ENCODE data around the gene PFN1.

The PFN1 gene

DNA sequence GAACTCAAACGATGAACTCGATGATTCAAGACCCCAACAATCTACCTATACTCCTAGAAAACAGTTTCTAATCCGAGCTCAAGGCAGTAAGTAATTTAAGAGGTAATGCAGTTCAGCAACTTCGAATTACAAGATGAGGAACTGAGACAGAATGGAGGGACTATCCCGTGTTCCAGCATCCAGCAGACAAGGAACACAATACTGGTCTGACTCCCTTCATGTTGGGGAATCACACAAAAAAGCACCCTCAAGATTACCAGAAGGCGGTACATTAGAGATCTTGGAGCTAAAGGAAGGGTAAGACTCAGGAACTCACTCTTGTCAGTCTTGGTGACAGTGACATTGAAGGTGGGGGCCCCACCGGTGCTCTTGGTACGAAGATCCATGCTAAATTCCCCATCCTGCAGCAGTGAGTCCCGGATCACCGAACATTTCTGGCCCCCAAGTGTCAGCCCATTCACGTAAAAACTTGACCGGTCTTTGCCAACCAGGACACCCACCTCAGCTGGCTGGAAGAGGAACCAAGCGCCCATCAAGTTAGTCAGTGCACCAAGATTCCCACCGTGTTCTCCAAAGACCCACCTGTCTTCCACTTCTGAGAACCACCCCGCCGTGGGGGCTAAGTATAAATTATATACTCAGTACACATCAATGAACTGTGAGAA, 1.9 kb downstream of the PFN1 start:
- no peak for DNase-seq

DNA sequence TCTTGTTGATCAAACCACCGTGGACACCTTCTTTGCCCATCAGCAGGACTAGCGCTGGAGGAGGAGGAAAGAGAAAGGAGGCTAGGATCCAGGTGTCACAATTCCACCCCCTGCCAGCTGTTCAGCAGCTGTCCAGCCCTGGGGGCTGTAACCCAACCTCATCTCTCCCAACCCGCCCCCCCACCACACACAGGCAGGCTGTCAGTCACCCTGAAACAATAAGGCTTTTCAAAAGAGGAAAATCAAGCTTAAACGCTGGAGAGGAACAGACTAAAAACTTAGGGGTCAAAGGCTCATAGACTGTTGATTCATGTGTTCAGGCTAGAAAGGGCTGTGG, 2.4 kb downstream of the PFN1 start:
- no peak for DNase-seq

- DNase-seq, result no peak
Measured at GRCh38 chr17:4945176-4945943, 3.0 kb downstream of the PFN1 start.

DNA sequence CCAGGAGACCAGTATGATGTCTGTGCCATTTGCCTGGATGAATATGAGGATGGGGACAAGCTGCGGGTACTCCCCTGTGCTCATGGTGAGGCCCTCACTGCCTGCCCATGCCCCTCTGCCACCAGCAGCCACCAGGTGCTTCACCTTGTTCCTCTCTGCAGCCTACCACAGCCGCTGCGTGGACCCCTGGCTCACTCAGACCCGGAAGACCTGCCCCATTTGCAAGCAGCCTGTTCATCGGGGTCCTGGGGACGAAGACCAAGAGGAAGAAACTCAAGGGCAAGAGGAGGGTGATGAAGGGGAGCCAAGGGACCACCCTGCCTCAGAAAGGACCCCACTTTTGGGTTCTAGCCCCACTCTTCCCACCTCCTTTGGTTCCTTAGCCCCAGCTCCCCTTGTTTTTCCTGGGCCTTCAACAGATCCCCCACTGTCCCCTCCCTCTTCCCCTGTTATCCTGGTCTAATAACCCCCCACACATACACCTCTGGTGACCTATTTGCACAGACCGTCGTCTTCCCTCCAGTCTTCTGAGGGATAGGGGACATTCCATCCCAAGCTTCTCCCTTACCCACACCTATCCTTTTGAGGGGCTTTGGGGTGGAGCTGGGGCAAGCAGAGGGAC, 3.7 kb downstream of the PFN1 start:
- DNase-seq, result no peak

DNA sequence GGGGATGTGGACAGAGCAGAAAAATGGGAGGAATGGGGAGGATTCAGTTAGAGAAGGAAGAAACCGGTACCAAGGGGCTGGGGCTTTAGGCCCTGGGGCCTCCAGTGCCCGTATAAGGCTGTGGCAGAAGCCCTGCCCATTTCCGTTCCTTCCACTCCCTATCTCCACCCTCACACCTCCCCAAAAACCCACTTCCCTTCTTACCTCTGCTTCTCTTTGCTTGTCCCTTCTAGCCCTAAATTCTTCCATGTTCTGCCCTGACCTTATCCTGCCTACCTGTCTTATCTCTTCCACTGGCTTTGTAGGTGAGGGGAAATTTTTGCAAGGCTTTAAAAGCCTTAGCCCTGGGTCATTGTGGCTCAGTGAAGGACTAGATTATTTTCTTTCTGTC, 4.2 kb downstream of the PFN1 start:
- no peak for DNase-seq

GRCh38 chr17:4942760-4943508, 5.4 kb downstream of the PFN1 start:
- DNase-seq, result no peak

GRCh38 chr17:4941319-4941610, 7.1 kb downstream of the PFN1 start:
- DNase-seq, result no peak

- no peak for DNase-seq
Measured at GRCh38 chr17:4940555-4941318, 7.6 kb downstream of the PFN1 start.

DNA sequence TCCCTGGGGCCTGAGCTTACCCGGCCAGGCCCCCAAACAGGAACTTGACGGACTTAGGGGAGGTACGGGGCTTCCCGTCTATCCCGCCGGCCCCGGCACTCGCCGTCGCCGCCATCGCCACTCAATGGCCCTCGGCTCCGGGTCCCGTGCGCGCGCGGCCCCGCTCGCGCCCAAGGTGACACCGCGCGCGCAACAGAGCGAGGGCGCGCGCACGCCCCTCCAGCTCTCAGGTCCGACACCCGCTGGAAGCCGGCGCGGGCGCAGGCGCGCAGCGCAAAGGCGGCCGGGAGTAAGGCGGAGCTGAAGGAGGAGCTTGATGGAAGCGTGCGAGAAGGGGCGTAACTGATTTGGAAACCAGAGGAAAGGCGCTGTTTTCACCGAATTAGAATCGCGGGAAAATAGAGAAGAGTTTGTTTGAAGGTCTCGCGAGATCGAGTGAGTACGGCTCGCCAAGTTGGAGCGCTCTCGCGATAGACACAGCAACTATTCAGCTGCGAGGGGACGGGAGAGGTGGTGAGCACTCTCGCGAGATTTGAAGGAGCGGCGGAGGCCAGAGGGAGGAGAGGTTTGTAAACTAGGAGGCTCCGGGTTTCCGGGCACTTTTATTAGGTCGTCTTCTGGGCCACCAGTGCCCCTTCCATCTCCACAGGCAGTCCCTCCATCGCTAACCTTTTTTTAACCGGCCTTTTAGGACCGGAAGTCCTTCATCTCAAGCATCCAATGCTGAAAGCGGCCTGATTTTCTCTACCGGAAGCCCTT, 8.4 kb downstream of the PFN1 start, which contains the start of the genes RNF167 and SLC25A11:
TSS of gene RNF167 (plus strand) at position 473 of the 759 bp plus-strand sequence. CDS start 642 bp downstream, outside the sequence.
TSS of gene SLC25A11 (minus strand) at position 251 of the 759 bp plus-strand sequence. CDS start at position 115, 136 bp downstream.
- peak; percentile 99 for DNase-seq

DNA sequence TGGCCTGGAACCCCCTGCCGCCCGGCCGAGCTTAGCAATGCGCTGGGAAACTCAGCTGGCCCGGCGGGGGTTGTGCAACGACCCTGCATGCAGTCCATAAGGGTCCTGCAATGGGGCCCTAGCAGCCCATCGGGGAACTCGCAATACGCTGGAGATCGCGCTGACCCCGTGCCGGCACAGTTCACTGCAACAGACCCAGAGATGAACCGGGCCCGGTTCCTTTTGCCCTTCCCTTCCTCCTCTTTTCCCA, 8.9 kb downstream of the PFN1 start:
- no peak for DNase-seq

- no peak for DNase-seq
Measured at GRCh38 chr17:4938688-4939545, 9.4 kb downstream of the PFN1 start.

- DNase-seq, result no peak
Measured at GRCh38 chr17:4938069-4938491, 10.2 kb downstream of the PFN1 start.

DNA sequence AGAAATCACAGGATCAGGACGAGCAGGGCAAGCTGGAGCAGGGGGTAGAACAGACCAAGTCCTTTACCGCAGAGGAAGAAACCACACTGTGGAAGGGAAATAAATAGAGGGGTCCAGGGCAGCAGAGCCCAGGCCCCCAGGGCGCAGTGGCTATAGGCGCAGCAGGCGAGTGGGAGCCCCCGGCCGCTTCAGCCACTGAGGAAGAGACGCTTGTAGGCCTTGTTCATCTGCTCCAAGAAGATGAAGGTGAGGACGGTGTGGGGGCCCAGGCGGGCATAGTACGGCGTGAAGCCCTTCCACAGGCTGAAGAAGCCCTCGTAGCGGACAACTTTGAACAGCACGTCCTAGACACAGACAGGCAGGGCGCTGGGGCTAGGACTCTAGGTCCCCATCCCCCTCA, 10.8 kb downstream of the PFN1 start:
- DNase-seq, result no peak

GRCh38 chr17:4936436-4936835, 11.9 kb downstream of the PFN1 start:
- DNase-seq, result no peak

- DNase-seq, result no peak
Measured at GRCh38 chr17:4935650-4936049, 12.7 kb downstream of the PFN1 start.

GRCh38 chr17:4934173-4934979, 14.0 kb downstream of the PFN1 start:
- DNase-seq, result peak; percentile 27

GRCh38 chr17:4933646-4934045, 14.7 kb downstream of the PFN1 start:
- DNase-seq, result no peak

DNA sequence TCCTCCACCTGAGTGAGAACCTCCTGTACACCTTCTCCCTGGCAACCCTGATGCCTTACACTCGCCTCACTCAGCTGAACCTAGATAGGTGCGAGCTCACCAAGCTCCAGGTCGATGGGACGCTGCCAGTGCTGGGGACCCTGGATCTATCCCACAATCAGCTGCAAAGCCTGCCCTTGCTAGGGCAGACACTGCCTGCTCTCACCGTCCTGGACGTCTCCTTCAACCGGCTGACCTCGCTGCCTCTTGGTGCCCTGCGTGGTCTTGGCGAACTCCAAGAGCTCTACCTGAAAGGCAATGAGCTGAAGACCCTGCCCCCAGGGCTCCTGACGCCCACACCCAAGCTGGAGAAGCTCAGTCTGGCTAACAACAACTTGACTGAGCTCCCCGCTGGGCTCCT, 15.6 kb downstream of the PFN1 start:
- DNase-seq, result no peak

DNA sequence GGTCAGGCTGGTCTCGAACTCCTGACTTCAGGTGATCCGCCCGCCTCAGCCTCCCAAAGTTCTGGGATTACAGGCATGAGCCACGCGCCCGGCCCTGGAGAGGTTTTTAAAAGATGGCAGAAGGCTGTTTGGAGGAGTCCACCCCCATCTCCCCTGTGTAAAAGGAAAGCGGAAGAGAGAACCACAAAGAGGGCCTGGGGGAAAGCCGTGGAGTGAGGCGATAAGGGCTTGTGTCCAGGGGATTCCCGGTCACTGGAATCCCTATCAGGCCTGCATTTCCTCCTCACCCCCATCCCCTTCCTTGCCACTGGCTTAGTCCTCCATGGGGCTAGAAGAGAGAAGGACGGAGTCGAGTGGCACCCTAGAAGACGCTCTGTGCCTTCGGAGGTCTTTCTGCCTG, 16.4 kb downstream of the PFN1 start, which contains the start of gene GP1BA:
TSS of gene GP1BA (plus strand) at position 315 of the 400 bp plus-strand sequence. CDS start 328 bp downstream, outside the sequence.
- DNase-seq, result no peak

- no peak for DNase-seq
Measured at GRCh38 chr17:4928881-4929280, 19.4 kb downstream of the PFN1 start.

All from right kidney (tissue), 1 donor.